Lung microvascular endothelial cell (primary cell): ENCODE results near the gene STRADA. TPM values are rescaled to one million over a fixed set of nuclear protein-coding genes. Genes with fewer than 3 reads are reported as not detected.
"Not testable (repeated sequence)": the region's sequence is repeated elsewhere in the genome, so short reads cannot be mapped to it uniquely, and the experiment has no call there.

Source experiments
- DNase-seq, 2 donors: peaks; one replicate each; pipeline versions ENCODE4 v3.0.0 to v3.0.0-alpha.2; 2010; ENCODE audit warnings: low read depth in 2 of 2
- total RNA-seq: library from RNA; depleted of rRNA; stranded (reverse); fragments of >200 nt; gene quantifications from 2 replicates; pipeline ENCODE4 v1.2.1, GENCODE V29; 2014

The STRADA gene
- total RNA-seq, 1 donor from 2014 or later: 29.0 TPM

- DNase-seq: peak in 1 of 2 donors; percentile 21
Measured at GRCh38 chr17:63758428-63758827, 16.8 kb upstream of the STRADA start.

GRCh38 chr17:63754046-63754445 is 12.4 kb upstream of the STRADA start:
- no peak for DNase-seq

GRCh38 chr17:63753215-63753614 is 11.6 kb upstream of the STRADA start:
- no peak for DNase-seq

GRCh38 chr17:63752707-63753106 is 11.1 kb upstream of the STRADA start:
- DNase-seq: no peak

GRCh38 chr17:63751806-63752205 is 10.2 kb upstream of the STRADA start:
- no peak for DNase-seq

- DNase-seq: no peak
Measured at GRCh38 chr17:63741143-63741407, 524 bp downstream of the STRADA start.

GRCh38 chr17:63740464-63741142 is 996 bp downstream of the STRADA start:
- DNase-seq: peak in 1 of 2 donors; percentile 17

- DNase-seq: no peak
Measured at GRCh38 chr17:63735691-63736090, 5.9 kb downstream of the STRADA start.

- peak in 1 of 2 donors; percentile 39 for DNase-seq
Measured at GRCh38 chr17:63722403-63722802, 19.2 kb downstream of the STRADA start.

- DNase-seq: not testable (repeated sequence)
Measured at GRCh38 chr17:63720194-63720593, 21.4 kb downstream of the STRADA start.

GRCh38 chr17:63718988-63719387 is 22.6 kb downstream of the STRADA start:
- peak in 1 of 2 donors; percentile 93 for DNase-seq

- DNase-seq: peak; percentile 55 to 96
Measured at GRCh38 chr17:63716426-63716825, 25.2 kb downstream of the STRADA start.

- peak; percentile 25 to 75 for DNase-seq
Measured at GRCh38 chr17:63714550-63715277, 26.9 kb downstream of the STRADA start.

- no peak for DNase-seq
Measured at GRCh38 chr17:63709110-63709509, 32.5 kb downstream of the STRADA start.

- DNase-seq: no peak
Measured at GRCh38 chr17:63707151-63707550, 34.4 kb downstream of the STRADA start.

GRCh38 chr17:63706336-63707082 is 35.1 kb downstream of the STRADA start:
- no peak for DNase-seq

- DNase-seq: no peak
Measured at GRCh38 chr17:63705657-63706056, 35.9 kb downstream of the STRADA start.

GRCh38 chr17:63704836-63705235 is 36.8 kb downstream of the STRADA start:
- no peak for DNase-seq

- no peak for DNase-seq
Measured at GRCh38 chr17:63704259-63704576, 37.4 kb downstream of the STRADA start.

- no peak for DNase-seq
Measured at GRCh38 chr17:63703556-63704258, 37.9 kb downstream of the STRADA start.

- no peak for DNase-seq
Measured at GRCh38 chr17:63703029-63703428, 38.6 kb downstream of the STRADA start.

- no peak for DNase-seq
Measured at GRCh38 chr17:63702721-63703015, 38.9 kb downstream of the STRADA start.
